T-helper 17 cell (primary cell): ENCODE results near the gene STARD13. TPM values are rescaled to one million over a fixed set of nuclear protein-coding genes. Genes with fewer than 3 reads are reported as not detected.

Source experiments
- ATAC-seq: fragments of 150-1000 bp; cut with Tn5 transposase; 2 replicates; pipeline ENCODE4 v1.10.0; 2021; ENCODE audit warnings: mild to moderate bottlenecking, moderate library complexity
- DNase-seq, 3 donors: peaks; one replicate each; pipeline versions ENCODE4 v3.0.0 to v3.0.0-alpha.2; 2020 to 2021
- H3K9me3 ChIP-seq: one replicate; pipeline ENCODE4 v1.7.0; 2013; ENCODE audit warnings: low read length, mild to moderate bottlenecking; ENCODE audit not compliant: control insufficient read depth, poor library complexity, severe bottlenecking
- H3K27ac Mint-ChIP-seq: one replicate; pipeline ENCODE4 v1.8.0; 2022; ENCODE audit warnings: mild to moderate bottlenecking, moderate library complexity, mixed read lengths
- H3K27me3 Mint-ChIP-seq: one replicate; pipeline ENCODE4 v1.8.0; 2022; ENCODE audit warnings: mixed read lengths
- H3K36me3 Mint-ChIP-seq: one replicate; pipeline ENCODE4 v1.8.0; 2022; ENCODE audit warnings: low read depth, mixed read lengths
- H3K4me1 Mint-ChIP-seq: one replicate; pipeline ENCODE4 v1.8.0; 2022; ENCODE audit warnings: mild to moderate bottlenecking, mixed read lengths
- H3K4me3 Mint-ChIP-seq: one replicate; pipeline ENCODE4 v1.8.0; 2022; ENCODE audit warnings: mild to moderate bottlenecking, moderate library complexity, mixed read lengths
- total RNA-seq, 4 donors: library from RNA in 2 of 4; stranded (reverse) in 2 of 4; gene quantifications; one replicate each; pipeline ENCODE4 v1.2.3 and lab custom pipeline; 2022 to 2026

Gene STARD13
- total RNA-seq, 2 donors from 2014 or later, result not detected

- Mint-ChIP-seq H3K27me3 (peaks cover 32% of the 10 kb centered on the region), H3K4me1 (no peaks in the 10 kb centered on the region), H3K36me3 (peaks cover 2% of the 10 kb centered on the region), H3K4me3 (no peak overlapping the region), H3K27ac (no peak overlapping the region)
- ATAC-seq (no peak), DNase-seq (no peak)
- no peaks in the 10 kb centered on the region for H3K9me3 ChIP-seq
Observed at GRCh38 chr13:33277946-33278345, 7.6 kb downstream of the STARD13 start.

DNA sequence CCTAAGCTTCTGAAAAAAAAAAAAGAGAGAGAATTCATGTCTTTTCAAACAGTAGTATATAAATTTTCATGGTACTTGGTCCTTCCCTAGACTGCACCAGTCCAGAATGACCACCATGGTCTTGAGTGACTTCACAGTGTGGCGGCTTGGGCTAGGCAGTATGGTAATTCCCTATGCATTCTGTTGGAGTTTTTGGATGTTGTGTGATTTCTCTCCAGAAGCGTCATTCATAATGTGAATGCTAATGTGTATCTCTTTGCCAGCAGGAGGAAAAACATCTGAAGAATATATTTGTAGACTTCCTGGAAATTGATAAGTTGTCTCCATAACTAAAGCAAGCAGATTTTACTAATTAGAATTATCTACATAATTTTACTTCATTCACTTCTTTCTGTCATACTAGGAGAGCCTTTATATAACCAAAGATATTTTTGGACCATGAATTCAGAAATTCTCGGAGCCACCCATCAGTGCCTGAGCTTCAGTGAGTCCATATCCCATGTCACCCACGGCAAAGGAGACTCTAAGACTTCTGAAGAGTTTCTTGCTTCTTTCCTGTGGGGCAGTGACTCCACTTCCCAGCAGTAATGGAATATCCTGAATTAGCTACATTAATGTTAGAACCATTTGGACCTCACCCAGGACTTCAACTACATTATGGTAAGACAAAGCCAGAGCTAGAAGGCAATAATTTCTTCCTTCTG lies 8.4 kb downstream of the STARD13 start:
- H3K27me3 Mint-ChIP-seq, result peaks cover 30% of the 10 kb centered on the region
- no peak for DNase-seq
- H3K4me1 Mint-ChIP-seq, result no peaks in the 10 kb centered on the region
- ATAC-seq, result no peak
- no peak overlapping the region for H3K27ac Mint-ChIP-seq
- peaks cover 2% of the 10 kb centered on the region for H3K36me3 Mint-ChIP-seq
- no peaks in the 10 kb centered on the region for H3K9me3 ChIP-seq
- no peak overlapping the region for H3K4me3 Mint-ChIP-seq

DNA sequence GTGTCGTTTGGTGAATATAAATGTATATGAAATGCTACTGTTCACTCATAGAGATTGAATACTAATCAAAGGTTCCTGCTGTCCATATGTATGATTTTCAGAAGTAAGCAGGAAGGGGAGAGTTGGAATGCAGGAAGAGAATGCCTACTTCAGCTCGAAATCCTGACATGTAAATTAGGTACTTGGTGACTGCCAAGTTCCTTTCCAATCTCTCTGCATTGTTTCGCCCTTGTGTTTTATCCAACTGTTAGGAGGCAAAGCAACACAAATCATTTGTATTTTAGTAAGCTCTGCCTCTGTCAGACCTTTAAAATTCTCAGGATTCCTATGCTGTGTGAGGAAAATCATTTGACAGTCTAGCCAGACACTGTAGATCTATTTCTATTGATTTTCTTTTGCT lies 9.0 kb downstream of the STARD13 start:
- H3K27ac Mint-ChIP-seq, result no peak overlapping the region
- no peaks in the 10 kb centered on the region for H3K9me3 ChIP-seq
- peaks cover 2% of the 10 kb centered on the region for H3K36me3 Mint-ChIP-seq
- ATAC-seq (no peak), DNase-seq (no peak)
- H3K27me3 Mint-ChIP-seq, result peaks cover 28% of the 10 kb centered on the region
- no peaks in the 10 kb centered on the region for H3K4me1 Mint-ChIP-seq
- no peak overlapping the region for H3K4me3 Mint-ChIP-seq

GRCh38 chr13:33275916-33276315 lies 9.6 kb downstream of the STARD13 start:
- DNase-seq (no peak), ATAC-seq (no peak)
- no peaks in the 10 kb centered on the region for H3K4me1 Mint-ChIP-seq
- no peaks in the 10 kb centered on the region for H3K9me3 ChIP-seq
- peaks cover 2% of the 10 kb centered on the region for H3K36me3 Mint-ChIP-seq
- H3K4me3 Mint-ChIP-seq, result no peak overlapping the region
- no peak overlapping the region for H3K27ac Mint-ChIP-seq
- peaks cover 34% of the 10 kb centered on the region for H3K27me3 Mint-ChIP-seq

GRCh38 chr13:33274264-33274663 lies 11.3 kb downstream of the STARD13 start:
- ATAC-seq (no peak), DNase-seq (no peak)
- H3K36me3 Mint-ChIP-seq, result peaks cover 2% of the 10 kb centered on the region
- no peaks in the 10 kb centered on the region for H3K9me3 ChIP-seq
- no peak overlapping the region for H3K27ac Mint-ChIP-seq
- H3K4me3 Mint-ChIP-seq, result no peak overlapping the region
- H3K27me3 Mint-ChIP-seq, result peaks cover 35% of the 10 kb centered on the region
- H3K4me1 Mint-ChIP-seq, result no peaks in the 10 kb centered on the region

DNA sequence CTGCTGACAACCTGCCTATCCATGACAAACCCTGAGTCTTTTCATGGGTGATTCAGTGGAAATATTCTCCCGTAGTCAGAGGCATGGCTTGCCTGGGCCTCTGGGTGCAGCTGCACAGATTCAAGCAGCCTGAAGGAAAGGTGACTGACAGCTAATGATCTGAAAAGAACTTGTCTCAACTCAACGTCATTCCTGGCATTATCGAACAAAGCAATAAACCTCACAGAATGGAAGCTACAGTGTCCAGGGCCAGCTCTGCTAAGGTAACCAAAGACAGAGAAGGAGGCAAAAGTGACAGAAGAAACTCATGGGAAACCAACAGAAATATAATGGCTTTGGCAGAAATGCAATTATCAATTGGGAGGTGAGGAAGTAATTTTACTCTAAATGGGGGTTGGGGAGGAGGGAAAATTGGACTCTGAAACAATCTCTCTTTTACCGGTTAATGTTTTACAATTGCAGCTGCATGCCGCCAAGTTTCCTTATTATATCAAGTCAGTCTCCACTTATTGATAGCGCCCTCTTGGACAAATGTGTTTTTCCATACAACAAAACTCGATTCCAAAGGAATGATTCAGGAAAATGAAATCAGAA lies 12.9 kb downstream of the STARD13 start:
- Mint-ChIP-seq H3K4me3 (no peak overlapping the region), H3K27ac (no peak overlapping the region), H3K4me1 (no peaks in the 10 kb centered on the region), H3K27me3 (peaks cover 33% of the 10 kb centered on the region), H3K36me3 (peaks cover 2% of the 10 kb centered on the region)
- ATAC-seq (no peak), DNase-seq (no peak)
- H3K9me3 ChIP-seq, result no peaks in the 10 kb centered on the region

GRCh38 chr13:33271759-33272158 lies 13.8 kb downstream of the STARD13 start:
- DNase-seq (no peak), ATAC-seq (no peak)
- H3K27ac Mint-ChIP-seq, result no peak overlapping the region
- H3K36me3 Mint-ChIP-seq, result peaks cover 2% of the 10 kb centered on the region
- no peak overlapping the region for H3K4me3 Mint-ChIP-seq
- no peaks in the 10 kb centered on the region for H3K4me1 Mint-ChIP-seq
- peaks cover 41% of the 10 kb centered on the region for H3K27me3 Mint-ChIP-seq
- no peaks in the 10 kb centered on the region for H3K9me3 ChIP-seq

GRCh38 chr13:33270895-33271538 lies 14.5 kb downstream of the STARD13 start:
- H3K27me3 Mint-ChIP-seq, result peaks cover 46% of the 10 kb centered on the region
- no peak overlapping the region for H3K4me3 Mint-ChIP-seq
- no peaks in the 10 kb centered on the region for H3K9me3 ChIP-seq
- peaks cover 2% of the 10 kb centered on the region for H3K36me3 Mint-ChIP-seq
- DNase-seq (no peak), ATAC-seq (no peak)
- H3K4me1 Mint-ChIP-seq, result no peaks in the 10 kb centered on the region
- H3K27ac Mint-ChIP-seq, result no peak overlapping the region

DNA sequence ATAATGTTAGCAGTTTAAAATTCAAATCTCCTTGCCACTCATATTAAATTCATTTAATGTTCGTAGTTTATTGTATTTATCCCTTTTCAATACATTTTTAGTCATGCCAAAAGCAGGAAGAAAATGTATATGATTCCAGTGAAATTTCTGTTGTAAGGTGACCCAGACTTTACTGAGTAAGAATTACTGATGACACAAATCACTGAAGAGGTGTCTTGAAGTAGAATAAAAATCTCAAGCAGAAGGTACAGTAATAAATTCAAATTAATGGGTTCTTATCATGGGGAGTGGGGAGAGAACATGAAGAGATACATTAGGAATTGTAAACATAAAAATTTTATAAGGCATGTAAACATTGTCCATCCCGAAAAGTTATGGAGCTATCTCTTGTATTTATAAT lies 19.9 kb downstream of the STARD13 start:
- peaks cover 43% of the 10 kb centered on the region for H3K27me3 Mint-ChIP-seq
- DNase-seq (no peak), ATAC-seq (no peak)

GRCh38 chr13:33265133-33265532 lies 20.4 kb downstream of the STARD13 start:
- DNase-seq (no peak), ATAC-seq (no peak)
- Mint-ChIP-seq H3K27me3 (peaks cover 42% of the 10 kb centered on the region), H3K4me3 (no peak overlapping the region), H3K27ac (no peak overlapping the region), H3K4me1 (no peaks in the 10 kb centered on the region), H3K36me3 (no peaks in the 10 kb centered on the region)
- no peaks in the 10 kb centered on the region for H3K9me3 ChIP-seq

More for the DNA sequence above, 19.9 kb downstream of the STARD13 start:
- H3K27ac Mint-ChIP-seq, result no peak overlapping the region
- H3K36me3 Mint-ChIP-seq, result no peaks in the 10 kb centered on the region
- no peaks in the 10 kb centered on the region for H3K9me3 ChIP-seq
- H3K4me1 Mint-ChIP-seq, result no peaks in the 10 kb centered on the region
- no peak overlapping the region for H3K4me3 Mint-ChIP-seq

DNA sequence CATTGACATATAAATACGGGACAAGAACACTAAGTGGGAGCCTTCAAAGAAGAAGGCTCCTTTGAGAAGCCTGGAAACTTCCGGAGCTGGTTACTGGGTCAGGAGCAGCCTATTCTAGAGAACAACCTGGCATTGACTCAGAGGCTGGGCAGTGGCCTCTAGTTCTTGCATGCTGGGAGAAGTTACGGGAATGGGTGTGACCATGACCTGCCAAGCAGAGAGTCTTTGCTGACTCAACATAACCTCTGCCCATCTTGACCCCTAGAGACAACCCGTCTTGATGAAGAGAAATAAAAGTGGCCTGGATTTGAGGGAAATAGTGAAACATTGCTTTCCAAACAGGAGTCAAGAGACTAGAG lies 21.0 kb downstream of the STARD13 start:
- no peak overlapping the region for H3K4me3 Mint-ChIP-seq
- H3K4me1 Mint-ChIP-seq, result no peaks in the 10 kb centered on the region
- no peak for ATAC-seq
- H3K9me3 ChIP-seq, result no peaks in the 10 kb centered on the region
- no peak for DNase-seq
- peaks cover 42% of the 10 kb centered on the region for H3K27me3 Mint-ChIP-seq
- H3K27ac Mint-ChIP-seq, result no peak overlapping the region
- H3K36me3 Mint-ChIP-seq, result no peaks in the 10 kb centered on the region

DNA sequence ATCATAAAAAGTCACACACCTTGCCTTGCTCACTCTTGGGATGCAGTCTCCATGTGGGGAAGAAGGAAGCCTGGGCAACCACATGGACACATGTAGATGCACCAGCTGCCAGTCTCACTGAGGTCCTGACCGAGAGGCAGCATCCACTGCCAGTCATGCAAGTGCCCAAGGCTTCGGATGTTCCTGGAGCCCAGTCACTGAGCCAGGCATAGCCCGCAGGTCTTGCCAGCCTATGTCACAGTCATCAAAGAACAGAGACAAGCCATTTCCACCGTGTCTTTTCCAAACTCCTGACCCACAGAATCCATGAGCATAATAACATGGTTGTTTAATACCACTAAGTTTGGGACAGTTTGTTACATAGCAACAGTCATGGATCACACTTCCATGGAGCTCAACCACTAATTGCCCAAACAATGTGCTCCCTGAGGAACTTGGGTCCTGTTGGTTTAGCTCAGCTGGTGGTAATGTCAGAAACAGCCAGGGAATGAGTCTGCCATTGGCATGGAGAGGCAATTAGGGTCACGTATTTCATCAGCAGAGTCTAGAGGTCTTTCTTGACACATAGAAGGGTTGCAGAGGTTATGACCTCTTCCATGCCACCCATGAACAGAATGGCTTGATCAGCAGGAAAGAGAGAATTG lies 21.5 kb downstream of the STARD13 start:
- Mint-ChIP-seq H3K36me3 (no peaks in the 10 kb centered on the region), H3K4me1 (no peaks in the 10 kb centered on the region), H3K27me3 (peaks cover 42% of the 10 kb centered on the region), H3K27ac (no peak overlapping the region), H3K4me3 (no peak overlapping the region)
- DNase-seq (no peak), ATAC-seq (no peak)
- no peaks in the 10 kb centered on the region for H3K9me3 ChIP-seq

DNA sequence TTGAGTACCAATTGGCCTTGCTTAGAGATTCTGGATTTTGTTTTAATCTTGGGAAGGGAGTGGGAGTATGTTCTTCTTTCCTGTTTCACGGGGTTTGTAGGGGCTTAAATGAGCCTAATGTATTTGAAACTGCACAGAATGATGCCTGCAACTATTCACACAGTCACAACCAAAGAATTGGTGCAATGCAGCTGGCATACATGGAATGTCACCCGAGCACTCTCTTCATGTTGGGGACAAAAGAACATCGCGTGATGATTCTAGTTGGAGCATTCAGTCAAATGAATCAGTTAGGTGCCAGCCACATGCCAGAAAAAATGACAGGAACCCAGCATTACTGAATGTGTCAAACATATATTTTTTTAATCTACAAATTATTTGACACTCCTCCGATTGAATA lies 22.1 kb downstream of the STARD13 start:
- Mint-ChIP-seq H3K27ac (no peak overlapping the region), H3K4me1 (no peaks in the 10 kb centered on the region), H3K27me3 (peaks cover 36% of the 10 kb centered on the region), H3K36me3 (no peaks in the 10 kb centered on the region), H3K4me3 (no peak overlapping the region)
- DNase-seq (no peak), ATAC-seq (no peak)
- H3K9me3 ChIP-seq, result no peaks in the 10 kb centered on the region
